ENCODE data around the gene CYP1B1.
"Not testable (repeated sequence)": the region's sequence is repeated elsewhere in the genome, so short reads cannot be mapped to it uniquely, and the experiment has no call there.

Gene CYP1B1

GRCh38 chr2:38113051-38113450 lies 37.1 kb upstream of the CYP1B1 start:
- DNase-seq: no peak
- no peaks in the 10 kb centered on the region for H3K9me3 ChIP-seq (ENCODE audit: control insufficient read depth, low read length)
- no peak overlapping the region for H3K27ac ChIP-seq (ENCODE audit: insufficient read depth, low read length, poor library complexity, severe bottlenecking)
- H3K27me3 ChIP-seq (replicated peaks; ENCODE audit: control insufficient read depth, insufficient read depth, low read length, poor library complexity, severe bottlenecking): peaks cover 3% of the 10 kb centered on the region
- no peaks in the 10 kb centered on the region for H3K4me1 ChIP-seq (ENCODE audit: control insufficient read depth, insufficient read depth, low read length, poor library complexity, severe bottlenecking)
- no peak overlapping the region for H3K4me3 ChIP-seq (ENCODE audit: insufficient read depth, low read depth, low read length, poor library complexity, severe bottlenecking)
- no peaks in the 10 kb centered on the region for H3K36me3 ChIP-seq (ENCODE audit: control insufficient read depth, insufficient read depth, low read length)

- H3K27me3 ChIP-seq (replicated peaks; ENCODE audit: control insufficient read depth, insufficient read depth, low read length, poor library complexity, severe bottlenecking); H3K4me3 ChIP-seq (ENCODE audit: insufficient read depth, low read depth, low read length, poor library complexity, severe bottlenecking); H3K4me1 ChIP-seq (ENCODE audit: control insufficient read depth, insufficient read depth, low read length, poor library complexity, severe bottlenecking); H3K27ac ChIP-seq (ENCODE audit: insufficient read depth, low read length, poor library complexity, severe bottlenecking); H3K36me3 ChIP-seq (ENCODE audit: control insufficient read depth, insufficient read depth, low read length); H3K9me3 ChIP-seq (ENCODE audit: control insufficient read depth, low read length); DNase-seq: not testable (repeated sequence)
These were observed 35.4 kb upstream of the CYP1B1 start for GRCh38 chr2:38111350-38111749.

GRCh38 chr2:38109732-38110181 lies 33.8 kb upstream of the CYP1B1 start:
- H3K36me3 ChIP-seq (ENCODE audit: control insufficient read depth, insufficient read depth, low read length): no peaks in the 10 kb centered on the region
- no peak overlapping the region for H3K27ac ChIP-seq (ENCODE audit: insufficient read depth, low read length, poor library complexity, severe bottlenecking)
- H3K4me1 ChIP-seq (ENCODE audit: control insufficient read depth, insufficient read depth, low read length, poor library complexity, severe bottlenecking): no peaks in the 10 kb centered on the region
- DNase-seq: no peak
- H3K9me3 ChIP-seq (ENCODE audit: control insufficient read depth, low read length): no peaks in the 10 kb centered on the region
- no peak overlapping the region for H3K4me3 ChIP-seq (ENCODE audit: insufficient read depth, low read depth, low read length, poor library complexity, severe bottlenecking)
- H3K27me3 ChIP-seq (replicated peaks; ENCODE audit: control insufficient read depth, insufficient read depth, low read length, poor library complexity, severe bottlenecking): peaks cover 3% of the 10 kb centered on the region

- Histone ChIP-seq H3K4me1 (ENCODE audit: control insufficient read depth, insufficient read depth, low read length, poor library complexity, severe bottlenecking) (no peaks in the 10 kb centered on the region), H3K27ac (ENCODE audit: insufficient read depth, low read length, poor library complexity, severe bottlenecking) (no peak overlapping the region), H3K9me3 (ENCODE audit: control insufficient read depth, low read length) (no peaks in the 10 kb centered on the region), H3K36me3 (ENCODE audit: control insufficient read depth, insufficient read depth, low read length) (no peaks in the 10 kb centered on the region), H3K27me3 (replicated peaks; ENCODE audit: control insufficient read depth, insufficient read depth, low read length, poor library complexity, severe bottlenecking) (peaks cover 3% of the 10 kb centered on the region), H3K4me3 (ENCODE audit: insufficient read depth, low read depth, low read length, poor library complexity, severe bottlenecking) (no peak overlapping the region)
- no peak for DNase-seq
These were observed 33.2 kb upstream of the CYP1B1 start for GRCh38 chr2:38108907-38109731.

- H3K36me3 ChIP-seq (ENCODE audit: control insufficient read depth, insufficient read depth, low read length): no peaks in the 10 kb centered on the region
- DNase-seq: no peak
- H3K27ac ChIP-seq (ENCODE audit: insufficient read depth, low read length, poor library complexity, severe bottlenecking): no peak overlapping the region
- H3K4me3 ChIP-seq (ENCODE audit: insufficient read depth, low read depth, low read length, poor library complexity, severe bottlenecking): no peak overlapping the region
- H3K27me3 ChIP-seq (replicated peaks; ENCODE audit: control insufficient read depth, insufficient read depth, low read length, poor library complexity, severe bottlenecking): peaks cover 3% of the 10 kb centered on the region
- H3K9me3 ChIP-seq (ENCODE audit: control insufficient read depth, low read length): no peaks in the 10 kb centered on the region
- no peaks in the 10 kb centered on the region for H3K4me1 ChIP-seq (ENCODE audit: control insufficient read depth, insufficient read depth, low read length, poor library complexity, severe bottlenecking)
These were observed 31.9 kb upstream of the CYP1B1 start for GRCh38 chr2:38107738-38108410.

- DNase-seq: no peak
These were observed 30.6 kb upstream of the CYP1B1 start for GRCh38 chr2:38106405-38107094.

GRCh38 chr2:38105922-38106321 lies 30.0 kb upstream of the CYP1B1 start:
- Histone ChIP-seq H3K4me3 (ENCODE audit: insufficient read depth, low read depth, low read length, poor library complexity, severe bottlenecking) (no peak overlapping the region), H3K27me3 (replicated peaks; ENCODE audit: control insufficient read depth, insufficient read depth, low read length, poor library complexity, severe bottlenecking) (peaks cover 3% of the 10 kb centered on the region), H3K36me3 (ENCODE audit: control insufficient read depth, insufficient read depth, low read length) (no peaks in the 10 kb centered on the region), H3K4me1 (ENCODE audit: control insufficient read depth, insufficient read depth, low read length, poor library complexity, severe bottlenecking) (no peaks in the 10 kb centered on the region), H3K9me3 (ENCODE audit: control insufficient read depth, low read length) (no peaks in the 10 kb centered on the region), H3K27ac (ENCODE audit: insufficient read depth, low read length, poor library complexity, severe bottlenecking) (no peak overlapping the region)
- no peak for DNase-seq

More at GRCh38 chr2:38106405-38107094, 30.6 kb upstream of the CYP1B1 start:
- Histone ChIP-seq H3K36me3 (ENCODE audit: control insufficient read depth, insufficient read depth, low read length) (no peaks in the 10 kb centered on the region), H3K4me1 (ENCODE audit: control insufficient read depth, insufficient read depth, low read length, poor library complexity, severe bottlenecking) (no peaks in the 10 kb centered on the region), H3K27ac (ENCODE audit: insufficient read depth, low read length, poor library complexity, severe bottlenecking) (no peak overlapping the region), H3K9me3 (ENCODE audit: control insufficient read depth, low read length) (no peaks in the 10 kb centered on the region), H3K4me3 (ENCODE audit: insufficient read depth, low read depth, low read length, poor library complexity, severe bottlenecking) (no peak overlapping the region), H3K27me3 (replicated peaks; ENCODE audit: control insufficient read depth, insufficient read depth, low read length, poor library complexity, severe bottlenecking) (peaks cover 3% of the 10 kb centered on the region)

- Histone ChIP-seq H3K4me1 (ENCODE audit: control insufficient read depth, insufficient read depth, low read length, poor library complexity, severe bottlenecking) (no peaks in the 10 kb centered on the region), H3K27ac (ENCODE audit: insufficient read depth, low read length, poor library complexity, severe bottlenecking) (no peak overlapping the region), H3K9me3 (ENCODE audit: control insufficient read depth, low read length) (no peaks in the 10 kb centered on the region), H3K36me3 (ENCODE audit: control insufficient read depth, insufficient read depth, low read length) (no peaks in the 10 kb centered on the region), H3K4me3 (ENCODE audit: insufficient read depth, low read depth, low read length, poor library complexity, severe bottlenecking) (no peak overlapping the region), H3K27me3 (replicated peaks; ENCODE audit: control insufficient read depth, insufficient read depth, low read length, poor library complexity, severe bottlenecking) (peaks cover 6% of the 10 kb centered on the region)
- DNase-seq: no peak
These were observed 28.6 kb upstream of the CYP1B1 start for GRCh38 chr2:38104598-38104997.

GRCh38 chr2:38100328-38100727 lies 24.4 kb upstream of the CYP1B1 start:
- H3K4me3 ChIP-seq (ENCODE audit: insufficient read depth, low read depth, low read length, poor library complexity, severe bottlenecking): no peak overlapping the region
- H3K27me3 ChIP-seq (replicated peaks; ENCODE audit: control insufficient read depth, insufficient read depth, low read length, poor library complexity, severe bottlenecking): peaks cover 15% of the 10 kb centered on the region
- DNase-seq: no peak

More at GRCh38 chr2:38100328-38100727, 24.4 kb upstream of the CYP1B1 start:
- H3K36me3 ChIP-seq (ENCODE audit: control insufficient read depth, insufficient read depth, low read length): no peaks in the 10 kb centered on the region
- no peak overlapping the region for H3K27ac ChIP-seq (ENCODE audit: insufficient read depth, low read length, poor library complexity, severe bottlenecking)
- no peaks in the 10 kb centered on the region for H3K4me1 ChIP-seq (ENCODE audit: control insufficient read depth, insufficient read depth, low read length, poor library complexity, severe bottlenecking)
- no peaks in the 10 kb centered on the region for H3K9me3 ChIP-seq (ENCODE audit: control insufficient read depth, low read length)
